HG03469 (cell line): ENCODE results near the gene HYCC1.

Experiments used
- ATAC-seq: cut with Tn5 transposase; IDR thresholded peaks from one replicate; pipeline ENCODE4 v1.9.1; 2021; ENCODE audit warnings: mild to moderate bottlenecking, moderate library complexity, moderate number of reproducible peaks; ENCODE audit not compliant: unreplicated experiment

Gene HYCC1

GRCh38 chr7:23017309-23017708, 3.4 kb upstream of the HYCC1 start:
- ATAC-seq = no peak

DNA sequence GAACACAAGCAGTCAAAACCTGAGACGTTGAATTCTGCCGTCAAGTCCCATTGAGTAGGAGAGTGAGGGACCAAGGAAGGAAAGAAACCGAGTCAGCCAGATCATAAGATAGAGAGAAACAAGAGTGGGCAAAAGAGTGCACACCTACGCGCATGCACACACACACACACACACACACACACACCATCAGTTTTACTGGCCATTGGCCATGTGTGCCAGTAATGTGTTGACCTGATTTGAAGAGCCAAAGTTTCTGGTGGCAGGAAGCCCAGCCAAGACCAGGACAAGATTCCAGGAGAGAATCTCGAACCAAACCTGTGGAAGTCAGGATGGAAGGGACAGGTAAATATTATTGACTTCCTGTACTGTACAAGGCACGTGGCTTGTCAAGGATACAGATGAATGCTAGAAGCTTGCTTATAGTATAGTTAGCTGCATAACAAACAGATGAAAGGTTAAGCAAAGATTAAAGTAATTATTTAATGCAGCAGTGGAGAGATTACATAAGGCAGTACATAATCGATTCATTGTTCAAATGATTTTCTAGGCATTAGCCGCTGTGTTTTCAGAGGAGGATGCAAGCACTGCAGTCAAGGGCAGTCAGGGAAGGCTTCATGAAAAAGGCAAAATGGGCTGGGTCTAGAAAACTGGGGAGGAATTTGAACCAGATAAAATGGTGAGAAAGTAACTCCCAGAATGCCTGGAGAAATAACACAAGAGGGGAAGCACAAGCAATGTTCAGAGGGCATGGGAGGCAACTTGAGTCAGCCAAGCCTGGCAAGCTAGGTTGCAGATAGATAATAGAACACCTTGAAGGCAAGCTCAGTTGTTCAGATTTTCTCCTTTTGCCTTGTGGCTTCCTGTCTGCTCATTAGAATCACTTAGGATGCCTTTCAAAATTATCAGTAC, 2.7 kb upstream of the HYCC1 start:
- no peak for ATAC-seq

- no peak for ATAC-seq
These were observed 751 bp upstream of the HYCC1 start for GRCh38 chr7:23014681-23015080.

DNA sequence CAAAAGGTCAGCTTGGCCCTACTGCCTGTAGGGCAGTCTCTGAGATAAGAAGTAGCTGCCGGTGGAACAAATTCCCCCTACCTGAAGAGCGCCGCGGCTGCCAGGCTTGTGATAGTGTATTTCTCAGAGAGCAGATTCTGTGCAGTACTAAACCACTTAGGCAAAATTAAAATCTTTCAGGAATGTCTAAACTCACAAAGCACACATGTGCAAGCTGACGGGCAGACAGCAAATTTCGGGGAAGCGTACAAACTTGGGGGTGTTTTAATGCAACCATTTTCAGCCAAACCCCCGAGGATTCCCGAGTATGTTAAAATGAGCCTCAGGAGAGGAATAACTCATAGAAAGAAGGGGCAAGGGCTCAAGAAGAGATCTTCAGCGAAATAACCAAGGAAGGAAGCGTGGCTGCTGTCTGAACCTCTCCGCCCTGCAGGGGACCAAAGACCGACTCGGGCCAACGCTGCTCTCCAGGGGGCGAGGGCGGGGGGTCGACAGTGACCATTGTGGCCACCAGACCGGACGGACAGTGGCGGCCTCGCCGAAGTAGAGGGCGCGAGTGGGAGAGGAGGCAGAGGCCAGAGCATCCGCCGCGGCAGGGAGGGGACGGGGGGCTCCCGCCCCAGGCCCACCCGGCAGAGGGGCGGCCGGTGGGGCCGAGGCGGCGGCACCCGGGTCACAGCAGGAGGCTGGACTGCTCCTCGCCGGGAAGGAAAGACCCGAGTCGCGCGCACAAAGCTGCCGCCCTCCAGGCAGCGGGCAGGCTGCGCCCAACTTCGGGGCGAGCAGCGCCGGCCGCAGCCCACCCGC, 819 bp downstream of the HYCC1 start:
- ATAC-seq = no peak

GRCh38 chr7:23012186-23012585, 1.7 kb downstream of the HYCC1 start:
- ATAC-seq = no peak

DNA sequence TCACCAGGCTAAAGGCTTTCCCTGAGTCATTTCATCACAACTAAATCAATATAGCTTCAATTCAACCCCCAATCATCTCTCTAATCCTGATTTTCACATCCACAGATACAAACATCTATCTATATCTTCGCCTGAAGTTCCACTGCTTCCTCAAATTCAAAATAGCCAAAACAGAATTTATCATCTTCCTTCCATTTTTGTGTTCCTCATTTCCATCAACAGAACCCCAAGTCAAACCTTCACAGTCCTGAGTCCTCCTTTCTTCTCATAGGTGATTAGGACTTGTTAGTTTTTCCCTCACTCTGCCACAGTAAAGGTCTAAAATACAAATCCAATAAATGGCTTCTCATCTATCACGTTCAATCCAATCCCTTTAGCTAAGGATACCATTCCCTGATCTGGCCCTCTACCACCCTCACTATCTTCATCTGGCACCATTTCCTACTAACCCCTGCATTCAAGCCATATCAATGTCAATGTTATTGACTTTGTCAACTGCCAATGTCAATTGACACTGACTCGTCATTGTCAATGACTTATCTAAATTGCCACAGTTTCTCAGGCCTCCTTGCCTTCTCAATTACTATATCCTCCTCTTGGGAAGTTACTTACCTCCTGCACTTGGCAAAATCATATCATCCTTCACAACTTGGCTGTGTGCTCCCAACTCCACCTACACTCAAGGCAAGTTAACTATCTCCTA, 2.6 kb downstream of the HYCC1 start:
- ATAC-seq = no peak

- no peak for ATAC-seq
These were observed 4.6 kb downstream of the HYCC1 start for GRCh38 chr7:23009303-23009702.

GRCh38 chr7:23004247-23004520, 9.7 kb downstream of the HYCC1 start:
- no peak for ATAC-seq

DNA sequence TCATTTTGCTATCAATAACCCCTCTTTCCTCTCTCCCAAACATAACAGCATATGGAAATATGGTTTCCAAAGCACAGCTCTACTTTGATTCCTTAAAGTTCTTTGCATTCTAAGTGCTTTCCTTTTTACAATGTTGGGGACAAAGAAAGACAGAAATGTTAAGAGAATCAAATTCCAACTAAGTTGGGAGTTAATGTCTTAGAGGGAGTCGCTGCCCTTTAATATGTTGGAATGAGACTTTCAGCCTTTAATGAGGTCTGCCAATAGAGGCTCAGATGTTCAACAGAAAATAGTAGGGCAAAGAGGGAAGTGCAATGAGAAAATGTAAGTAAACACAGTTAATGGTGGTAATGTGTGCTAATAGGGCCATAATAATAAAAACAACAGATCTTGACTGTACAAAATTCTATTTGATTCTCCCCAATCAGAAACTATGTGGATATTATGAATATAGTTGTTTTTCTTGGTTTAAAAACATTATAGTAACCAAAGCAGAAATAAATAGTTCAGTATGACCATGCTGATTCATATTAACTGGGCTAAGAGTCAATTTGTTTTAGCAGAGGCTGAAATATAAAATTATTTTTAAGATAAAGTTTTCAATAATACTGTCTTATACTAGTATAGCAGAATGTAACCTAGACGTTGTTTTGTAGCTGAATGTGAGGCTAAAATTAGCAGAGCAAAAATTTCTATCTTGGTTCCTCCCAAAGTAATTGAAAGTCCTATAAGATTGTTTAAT, 10.3 kb downstream of the HYCC1 start:
- ATAC-seq = no peak

- ATAC-seq = no peak
These were observed 11.2 kb downstream of the HYCC1 start for GRCh38 chr7:23002698-23003097.

DNA sequence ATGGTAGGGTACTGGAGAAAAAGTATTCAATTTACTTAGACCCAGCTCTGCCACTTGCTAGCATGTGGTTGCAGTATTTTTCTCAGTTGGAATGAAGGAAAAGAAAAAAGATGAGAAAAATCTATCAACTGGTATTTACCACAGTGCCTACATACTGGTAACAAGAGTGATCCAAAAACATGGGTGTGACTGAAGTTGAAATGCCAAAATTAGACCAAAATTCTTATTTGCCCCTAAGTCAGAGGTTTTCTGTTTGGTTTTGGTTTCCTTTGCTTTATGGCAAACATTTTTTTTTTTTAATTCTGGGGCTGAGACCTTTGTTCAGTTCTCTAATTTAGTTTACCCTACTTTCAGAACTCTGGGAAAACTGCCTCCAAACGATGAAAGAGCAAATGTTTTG, 12.3 kb downstream of the HYCC1 start:
- ATAC-seq = no peak

- ATAC-seq = no peak
These were observed 13.2 kb downstream of the HYCC1 start for GRCh38 chr7:23000597-23001360.

- ATAC-seq = no peak
These were observed 15.4 kb downstream of the HYCC1 start for GRCh38 chr7:22998519-22998896.

- ATAC-seq = no peak
These were observed 15.9 kb downstream of the HYCC1 start for GRCh38 chr7:22997871-22998518.

- no peak for ATAC-seq
These were observed 17.5 kb downstream of the HYCC1 start for GRCh38 chr7:22996470-22996869.

DNA sequence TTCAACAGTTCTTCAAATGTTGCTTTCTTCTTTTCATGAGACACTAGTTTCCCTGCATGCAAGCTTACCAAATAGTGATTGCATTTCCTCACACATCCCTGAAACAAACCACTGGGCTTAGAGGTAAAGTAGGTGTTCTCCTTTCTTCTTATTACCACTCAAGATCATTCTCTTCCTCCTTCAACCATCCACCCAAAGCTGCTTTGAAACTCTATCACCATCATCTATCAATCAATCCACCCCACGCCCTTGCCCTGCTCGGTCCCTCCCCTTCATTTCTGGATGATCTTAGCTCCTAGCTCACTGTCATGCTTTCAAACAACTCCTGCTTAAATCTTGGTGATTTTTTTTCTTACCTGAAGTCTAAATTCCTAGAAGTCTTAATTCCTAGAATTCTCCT, 18.9 kb downstream of the HYCC1 start:
- ATAC-seq = no peak

DNA sequence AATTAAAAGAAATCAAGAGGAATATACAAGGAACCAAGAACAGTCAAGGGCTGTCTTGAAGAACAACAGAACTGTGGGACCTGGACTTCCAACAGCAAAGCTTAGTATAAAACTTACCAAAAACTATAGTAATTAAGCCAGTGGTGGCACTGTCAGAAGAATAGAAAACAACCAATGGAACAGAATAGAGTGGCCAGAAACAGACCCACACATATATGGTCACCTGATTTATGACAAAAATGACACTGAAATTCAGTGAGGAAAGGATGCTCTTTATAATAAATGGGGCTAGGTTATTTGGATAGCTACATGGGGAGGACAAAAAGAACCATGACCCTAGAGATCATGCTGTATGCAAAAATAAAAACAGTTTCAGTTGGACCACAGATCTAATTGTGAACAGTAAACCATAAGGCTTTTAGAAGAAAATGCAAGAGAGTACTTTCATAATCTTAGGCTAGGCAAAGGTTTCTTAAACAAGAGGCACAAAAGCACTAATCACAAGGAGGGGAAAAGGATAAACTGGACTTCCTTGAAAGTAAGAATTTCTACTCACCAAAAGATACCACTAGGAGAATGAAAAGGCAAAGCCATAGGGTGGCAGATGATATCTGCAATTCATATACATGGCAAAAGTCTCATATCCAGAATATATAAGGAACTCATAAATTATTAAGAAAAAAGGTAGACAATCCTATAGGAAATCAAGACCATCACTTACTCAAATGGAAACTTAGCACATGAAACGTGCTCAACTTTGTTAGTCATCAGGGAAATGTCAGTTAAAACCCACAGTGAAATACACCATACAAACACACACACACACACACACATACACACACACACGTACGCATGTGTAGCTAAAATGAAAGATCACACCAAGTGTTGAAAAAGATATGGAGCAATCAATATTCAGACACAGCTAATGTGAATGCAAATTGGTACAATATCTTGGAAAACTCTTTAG, 20.8 kb downstream of the HYCC1 start:
- peak; percentile 46 for ATAC-seq

- ATAC-seq = no peak
These were observed 23.4 kb downstream of the HYCC1 start for GRCh38 chr7:22990588-22990949.
